ENCODE measurements around the gene CKAP2L. TPM values are rescaled to one million over a fixed set of nuclear protein-coding genes. Genes with fewer than 3 reads are reported as not detected.
A peak's percentile ranks its signal among the peaks of the same experiment; 100 is the strongest.

The CKAP2L gene
- total and polyA plus RNA-seq, 9 of the 15 experiments (the other 6 are each of a cell fraction or from before 2014, with no cell fraction given): 10.4 to 21.9 (median 14.2) TPM

GRCh38 chr2:112788653-112789052 is 24.2 kb upstream of the CKAP2L start (continued):
- peak in 1 of 2 experiments; percentile 50 for TF ChIP-seq AFF1 (IDR thresholded peaks at IDR 0.05; ENCODE audit: low read depth in 1 of 2, partially characterized antibody in 2 of 2)
- TF ChIP-seq ELK3 (CRISPR knock-in tag; IDR thresholded peaks at IDR 0.05): no peak
- TF ChIP-seq CBX2 (IDR thresholded peaks at IDR 0.05; ENCODE audit: insufficient read depth, low read length, poor library complexity, severe bottlenecking): no peak
- TF ChIP-seq TFAM (CRISPR knock-in tag; conservative IDR thresholded peaks at IDR 0.05): no peak
- TF ChIP-seq PATZ1 (CRISPR knock-in tag; IDR thresholded peaks at IDR 0.05; ENCODE audit: borderline replicate concordance): no peak
- no peak for TF ChIP-seq NFIC (IDR thresholded peaks at IDR 0.05)
- TF ChIP-seq ELF4 (CRISPR knock-in tag; IDR thresholded peaks at IDR 0.05): peak; percentile 72
- no peak for TF ChIP-seq ZHX1 (conservative IDR thresholded peaks at IDR 0.05; ENCODE audit: low read length)
- no peak; the same call in 1 of the 2 replicates for TF ChIP-seq ELF2 (CRISPR knock-in tag; IDR thresholded peaks at IDR 0.05)
- no peak for TF ChIP-seq THAP12 (CRISPR knock-in tag; IDR thresholded peaks at IDR 0.05)
- TF ChIP-seq E2F5 (CRISPR knock-in tag; IDR thresholded peaks at IDR 0.05): no peak
- TF ChIP-seq BRD4 (IDR thresholded peaks at IDR 0.05): no peak
- TF ChIP-seq EHMT2 (IDR thresholded peaks at IDR 0.05): peak; percentile 62; the same call in 1 of the 2 replicates
- TF ChIP-seq HIVEP1 (CRISPR knock-in tag; IDR thresholded peaks at IDR 0.05): peak; percentile 58; the same call in 1 of the 2 replicates
